NT2/D1 (cell line): ENCODE data around the gene HIGD1A.
A peak's percentile ranks its signal among the peaks of the same experiment; 100 is the strongest.

ENCODE experiments used
- DNase-seq: peaks from one replicate; pipeline ENCODE4 v3.0.0-alpha.2; 2011; ENCODE audit warnings: low read depth, low spot score
- H3K27me3 ChIP-seq: 2 replicates; pipeline ENCODE4 v1.6.0; 2011; ENCODE audit warnings: mild to moderate bottlenecking; ENCODE audit not compliant: insufficient read length, insufficient read depth
- H3K36me3 ChIP-seq: 2 replicates; pipeline ENCODE4 v1.6.1; 2011; ENCODE audit warnings: mild to moderate bottlenecking, low read length, mixed read lengths; ENCODE audit not compliant: insufficient read depth, insufficient read length
- H3K4me1 ChIP-seq: 2 replicates; pipeline ENCODE4 v1.5.1; 2011; ENCODE audit not compliant: insufficient read depth, insufficient read length
- H3K4me3 ChIP-seq: 2 replicates; pipeline ENCODE4 v1.5.1; 2011; ENCODE audit warnings: low read depth; ENCODE audit not compliant: insufficient read length
- H3K9ac ChIP-seq: 2 replicates; pipeline ENCODE4 v1.6.0; 2011; ENCODE audit warnings: low read depth; ENCODE audit not compliant: insufficient read length
- H3K9me3 ChIP-seq: 2 replicates; pipeline ENCODE4 v1.5.1; 2011; ENCODE audit warnings: mild to moderate bottlenecking, low read length; ENCODE audit not compliant: insufficient read depth
- SUZ12 ChIP-seq: IDR thresholded peaks from 2 replicates; pipeline ENCODE4 v1.6.1; 2011; ENCODE audit not compliant: insufficient read length, insufficient read depth; ENCODE audit errors: extremely low read depth
- YY1 ChIP-seq: IDR thresholded peaks from 2 replicates; pipeline ENCODE4 v1.6.1; 2011; ENCODE audit not compliant: insufficient read length, insufficient read depth
- ZNF274 ChIP-seq: IDR thresholded peaks from 2 replicates; pipeline ENCODE4 v1.6.1; 2011; ENCODE audit warnings: mild to moderate bottlenecking, low read depth, low read length

HIGD1A gene

GRCh38 chr3:42752961-42753360, 51.3 kb downstream of the HIGD1A start:
- TF ChIP-seq SUZ12 (no peak), ZNF274 (no peak), YY1 (no peak)
- H3K4me3 ChIP-seq: no peak overlapping the region
- peaks cover 10% of the 10 kb centered on the region for H3K4me1 ChIP-seq
- H3K27me3 ChIP-seq: peaks cover 10% of the 10 kb centered on the region
- H3K9ac ChIP-seq: no peak overlapping the region
- DNase-seq: no peak
- no peaks in the 10 kb centered on the region for H3K36me3 ChIP-seq
- no peaks in the 10 kb centered on the region for H3K9me3 ChIP-seq

GRCh38 chr3:42752441-42752840, 51.8 kb downstream of the HIGD1A start:
- H3K36me3 ChIP-seq: no peaks in the 10 kb centered on the region
- peaks cover 10% of the 10 kb centered on the region for H3K4me1 ChIP-seq
- peaks cover 10% of the 10 kb centered on the region for H3K27me3 ChIP-seq
- H3K4me3 ChIP-seq: no peak overlapping the region
- H3K9me3 ChIP-seq: no peaks in the 10 kb centered on the region
- no peak for DNase-seq
- no peak overlapping the region for H3K9ac ChIP-seq
- TF ChIP-seq ZNF274: no peak
- no peak for TF ChIP-seq YY1
- TF ChIP-seq SUZ12: no peak

GRCh38 chr3:42751609-42752008, 52.7 kb downstream of the HIGD1A start:
- Histone ChIP-seq H3K4me3 (no peak overlapping the region), H3K4me1 (peaks cover 15% of the 10 kb centered on the region), H3K27me3 (peaks cover 5% of the 10 kb centered on the region), H3K36me3 (no peaks in the 10 kb centered on the region), H3K9me3 (no peaks in the 10 kb centered on the region), H3K9ac (no peak overlapping the region)
- no peak for TF ChIP-seq ZNF274
- TF ChIP-seq SUZ12: no peak
- no peak for TF ChIP-seq YY1
- no peak for DNase-seq

- no peaks in the 10 kb centered on the region for H3K36me3 ChIP-seq
- H3K4me1 ChIP-seq: peaks cover 15% of the 10 kb centered on the region
- H3K27me3 ChIP-seq: peaks cover 5% of the 10 kb centered on the region
- no peak overlapping the region for H3K4me3 ChIP-seq
- DNase-seq: no peak
- H3K9me3 ChIP-seq: no peaks in the 10 kb centered on the region
- TF ChIP-seq ZNF274: no peak
- TF ChIP-seq SUZ12: no peak
- TF ChIP-seq YY1: no peak
- no peak overlapping the region for H3K9ac ChIP-seq
Measured at GRCh38 chr3:42750834-42751233, 53.5 kb downstream of the HIGD1A start.

GRCh38 chr3:42749753-42750231, 54.5 kb downstream of the HIGD1A start:
- TF ChIP-seq ZNF274 (no peak), SUZ12 (no peak), YY1 (no peak)
- H3K4me1 ChIP-seq: peaks cover 19% of the 10 kb centered on the region
- H3K36me3 ChIP-seq: no peaks in the 10 kb centered on the region
- peaks cover 5% of the 10 kb centered on the region for H3K27me3 ChIP-seq
- DNase-seq: no peak
- peak overlapping the region; percentile 2 for H3K9ac ChIP-seq
- H3K9me3 ChIP-seq: no peaks in the 10 kb centered on the region
- no peak overlapping the region for H3K4me3 ChIP-seq

- Histone ChIP-seq H3K36me3 (no peaks in the 10 kb centered on the region), H3K4me1 (peaks cover 19% of the 10 kb centered on the region), H3K9me3 (no peaks in the 10 kb centered on the region), H3K27me3 (peaks cover 5% of the 10 kb centered on the region), H3K9ac (no peak overlapping the region), H3K4me3 (no peak overlapping the region)
- TF ChIP-seq SUZ12 (no peak), ZNF274 (no peak), YY1 (no peak)
- no peak for DNase-seq
Measured at GRCh38 chr3:42749025-42749752, 55.1 kb downstream of the HIGD1A start.

- H3K4me1 ChIP-seq: peaks cover 19% of the 10 kb centered on the region
- no peak overlapping the region for H3K9ac ChIP-seq
- no peaks in the 10 kb centered on the region for H3K36me3 ChIP-seq
- no peak overlapping the region for H3K4me3 ChIP-seq
- DNase-seq: no peak
- TF ChIP-seq YY1: no peak
- no peak for TF ChIP-seq ZNF274
- no peak for TF ChIP-seq SUZ12
- H3K27me3 ChIP-seq: peaks cover 1% of the 10 kb centered on the region
- H3K9me3 ChIP-seq: no peaks in the 10 kb centered on the region
Measured at GRCh38 chr3:42747581-42747980, 56.7 kb downstream of the HIGD1A start.
